Rectal smooth muscle tissue (tissue), 1 donor: Measurements from ENCODE around the gene TBX10.

Experiments
- H3K27ac ChIP-seq: one replicate; pipeline ENCODE4 v1.7.0; 2013; ENCODE audit warnings: low read depth, low read length, inconsistent platforms
- H3K27me3 ChIP-seq: one replicate; pipeline ENCODE4 v1.7.0; 2013; ENCODE audit warnings: low read length; ENCODE audit not compliant: control insufficient read depth, insufficient read depth
- H3K36me3 ChIP-seq: one replicate; pipeline ENCODE4 v1.7.0; 2013; ENCODE audit warnings: low read length; ENCODE audit not compliant: control insufficient read depth, insufficient read depth
- H3K4me1 ChIP-seq: one replicate; pipeline ENCODE4 v1.7.0; 2013; ENCODE audit warnings: low read length; ENCODE audit not compliant: control insufficient read depth, insufficient read depth
- H3K4me3 ChIP-seq: one replicate; pipeline ENCODE4 v1.7.0; 2013; ENCODE audit warnings: low read length
- H3K9ac ChIP-seq: one replicate; pipeline ENCODE4 v1.7.0; 2013; ENCODE audit warnings: low read length

TBX10 gene

GRCh38 chr11:67670316-67671210 is 31.0 kb upstream of the TBX10 start:
- no peak overlapping the region for H3K27ac ChIP-seq
- no peak overlapping the region for H3K9ac ChIP-seq
- no peaks in the 10 kb centered on the region for H3K36me3 ChIP-seq
- H3K27me3 ChIP-seq, result peaks cover 10% of the 10 kb centered on the region
- no peak overlapping the region for H3K4me3 ChIP-seq
- no peaks in the 10 kb centered on the region for H3K4me1 ChIP-seq

DNA sequence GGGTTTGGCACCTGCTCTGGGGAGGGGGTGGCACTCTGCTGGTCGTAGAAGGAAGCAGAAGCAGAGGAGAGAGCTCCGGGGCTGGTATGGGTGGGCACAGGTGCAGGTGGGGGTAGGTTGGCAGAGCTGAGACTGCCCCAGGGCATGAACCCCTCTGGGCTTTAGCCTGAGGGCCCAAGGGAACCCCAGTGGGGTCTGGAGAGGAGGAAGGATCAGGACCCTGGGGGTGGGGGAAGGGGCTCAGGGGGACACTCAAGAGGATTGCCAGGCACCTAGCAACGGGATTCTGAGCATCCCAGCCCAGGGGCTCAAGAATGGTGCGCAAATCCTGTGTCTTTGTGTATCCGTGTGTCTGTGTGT is 28.6 kb upstream of the TBX10 start:
- H3K4me1 ChIP-seq, result no peaks in the 10 kb centered on the region
- no peak overlapping the region for H3K4me3 ChIP-seq
- H3K9ac ChIP-seq, result no peak overlapping the region
- no peak overlapping the region for H3K27ac ChIP-seq
- no peaks in the 10 kb centered on the region for H3K36me3 ChIP-seq
- peaks cover 7% of the 10 kb centered on the region for H3K27me3 ChIP-seq

GRCh38 chr11:67667490-67668191 is 28.1 kb upstream of the TBX10 start:
- H3K9ac ChIP-seq, result no peak overlapping the region
- H3K36me3 ChIP-seq, result no peaks in the 10 kb centered on the region
- H3K27ac ChIP-seq, result no peak overlapping the region
- H3K4me3 ChIP-seq, result no peak overlapping the region
- H3K27me3 ChIP-seq, result peaks cover 7% of the 10 kb centered on the region
- H3K4me1 ChIP-seq, result no peaks in the 10 kb centered on the region

GRCh38 chr11:67666676-67667489 is 27.3 kb upstream of the TBX10 start:
- H3K36me3 ChIP-seq, result no peaks in the 10 kb centered on the region
- H3K9ac ChIP-seq, result no peak overlapping the region
- no peak overlapping the region for H3K4me3 ChIP-seq
- H3K4me1 ChIP-seq, result no peaks in the 10 kb centered on the region
- H3K27ac ChIP-seq, result no peak overlapping the region
- H3K27me3 ChIP-seq, result peaks cover 7% of the 10 kb centered on the region

DNA sequence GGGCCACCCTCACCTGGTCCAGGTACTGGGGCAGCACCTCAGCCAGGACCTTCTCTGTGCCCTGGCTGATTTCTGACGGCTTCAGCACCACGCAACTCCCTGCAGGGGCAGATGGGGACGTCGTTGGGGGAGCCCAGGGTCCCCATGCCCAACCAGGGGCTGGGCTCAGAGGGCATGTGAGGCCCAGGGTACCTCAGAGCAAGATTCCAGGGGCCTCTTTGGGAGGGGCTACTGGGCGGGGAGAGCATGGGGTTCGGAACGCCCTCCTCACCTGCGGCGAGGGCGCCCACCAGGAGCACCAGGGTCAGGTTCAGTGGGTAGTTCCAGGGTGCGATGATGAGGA is 26.7 kb upstream of the TBX10 start:
- Histone ChIP-seq H3K27me3 (peaks cover 7% of the 10 kb centered on the region), H3K4me1 (no peaks in the 10 kb centered on the region), H3K4me3 (no peak overlapping the region), H3K36me3 (no peaks in the 10 kb centered on the region), H3K27ac (no peak overlapping the region), H3K9ac (no peak overlapping the region)

GRCh38 chr11:67665541-67666302 is 26.2 kb upstream of the TBX10 start:
- H3K36me3 ChIP-seq, result no peaks in the 10 kb centered on the region
- no peak overlapping the region for H3K9ac ChIP-seq
- H3K27ac ChIP-seq, result no peak overlapping the region
- H3K4me3 ChIP-seq, result no peak overlapping the region
- H3K27me3 ChIP-seq, result peaks cover 7% of the 10 kb centered on the region
- H3K4me1 ChIP-seq, result no peaks in the 10 kb centered on the region

GRCh38 chr11:67664696-67665540 is 25.4 kb upstream of the TBX10 start:
- Histone ChIP-seq H3K27me3 (peaks cover 7% of the 10 kb centered on the region), H3K27ac (no peak overlapping the region), H3K36me3 (no peaks in the 10 kb centered on the region), H3K4me3 (no peak overlapping the region), H3K4me1 (no peaks in the 10 kb centered on the region), H3K9ac (no peak overlapping the region)

DNA sequence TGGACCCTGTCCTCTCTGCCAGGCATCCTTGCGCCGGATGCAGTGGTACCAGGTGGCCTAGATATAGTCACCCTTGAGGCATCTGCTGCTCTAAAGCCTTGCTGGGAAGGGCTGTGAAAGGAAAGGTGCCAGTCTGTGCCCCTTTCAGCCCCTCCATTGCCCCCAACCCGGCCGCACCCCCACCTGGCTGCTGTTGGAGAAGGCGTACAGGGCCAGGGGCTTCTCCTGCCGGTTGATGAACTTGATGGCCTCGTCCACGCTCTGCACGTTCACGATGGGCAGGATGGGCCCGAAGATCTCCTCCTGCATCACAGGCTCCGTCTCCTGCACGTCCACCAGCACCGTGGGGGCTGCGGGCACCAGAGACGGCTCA is 24.6 kb upstream of the TBX10 start:
- Histone ChIP-seq H3K9ac (no peak overlapping the region), H3K4me1 (no peaks in the 10 kb centered on the region), H3K27me3 (peaks cover 5% of the 10 kb centered on the region), H3K4me3 (no peak overlapping the region), H3K27ac (no peak overlapping the region), H3K36me3 (no peaks in the 10 kb centered on the region)

- H3K4me1 ChIP-seq, result no peaks in the 10 kb centered on the region
- no peaks in the 10 kb centered on the region for H3K36me3 ChIP-seq
- no peak overlapping the region for H3K27ac ChIP-seq
- H3K9ac ChIP-seq, result no peak overlapping the region
- peaks cover 2% of the 10 kb centered on the region for H3K27me3 ChIP-seq
- H3K4me3 ChIP-seq, result no peak overlapping the region
Measured at GRCh38 chr11:67663532-67664212, 24.1 kb upstream of the TBX10 start.

- no peak overlapping the region for H3K4me3 ChIP-seq
- no peaks in the 10 kb centered on the region for H3K4me1 ChIP-seq
- H3K9ac ChIP-seq, result no peak overlapping the region
- peaks cover 2% of the 10 kb centered on the region for H3K27me3 ChIP-seq
- no peak overlapping the region for H3K27ac ChIP-seq
- H3K36me3 ChIP-seq, result no peaks in the 10 kb centered on the region
Measured at GRCh38 chr11:67662835-67663531, 23.4 kb upstream of the TBX10 start.
